ENCODE measurements around the gene SPOP.

- TF ChIP-seq POLR2AphosphoS5 (IDR thresholded peaks at IDR 0.05; ENCODE audit: low read depth) (no peak), CTCF (conservative IDR thresholded peaks at IDR 0.05; ENCODE audit: low read depth in 2 of 2) (no peak), EZH2 (IDR thresholded peaks at IDR 0.05; ENCODE audit: low read depth, unreplicated experiment) (no peak), ETS1 (IDR thresholded peaks at IDR 0.05) (no peak), ZNF462 (CRISPR knock-in tag; IDR thresholded peaks at IDR 0.05) (no peak), REST (IDR thresholded peaks at IDR 0.05; ENCODE audit: unreplicated experiment) (no peak), CREB1 (CRISPR knock-in tag; IDR thresholded peaks at IDR 0.05; ENCODE audit: low read depth) (no peak), EZH2phosphoT487 (IDR thresholded peaks at IDR 0.05; ENCODE audit: unreplicated experiment) (no peak), ZNF114 (CRISPR knock-in tag; IDR thresholded peaks at IDR 0.05) (no peak), NANOG (IDR thresholded peaks at IDR 0.05; ENCODE audit: borderline replicate concordance) (no peak), STAT1 (IDR thresholded peaks at IDR 0.05; ENCODE audit: unreplicated experiment) (no peak)
These were observed 45.5 kb upstream of the SPOP start for GRCh38 chr17:49723423-49723822.

All from GM23338 (cell line).